Retina (tissue), 1 donor: ENCODE measurements around the gene GYS2.
"Not testable (repeated sequence)": the region's sequence is repeated elsewhere in the genome, so short reads cannot be mapped to it uniquely, and the experiment has no call there.

Experiments used
- DNase-seq: peaks from one replicate; pipeline ENCODE4 v3.0.0-alpha.2; 2016

GYS2 gene

GRCh38 chr12:21599143-21599999 lies 5.3 kb downstream of the GYS2 start:
- no peak for DNase-seq

- DNase-seq, result no peak
Measured at GRCh38 chr12:21598651-21599050, 6.0 kb downstream of the GYS2 start.

GRCh38 chr12:21595356-21595755 lies 9.3 kb downstream of the GYS2 start:
- DNase-seq, result not testable (repeated sequence)

GRCh38 chr12:21585485-21585884 lies 19.2 kb downstream of the GYS2 start:
- no peak for DNase-seq

- not testable (repeated sequence) for DNase-seq
Measured at GRCh38 chr12:21584403-21585182, 20.1 kb downstream of the GYS2 start.

GRCh38 chr12:21583587-21583986 lies 21.1 kb downstream of the GYS2 start:
- DNase-seq, result no peak

GRCh38 chr12:21580748-21581516 lies 23.7 kb downstream of the GYS2 start:
- DNase-seq, result no peak

GRCh38 chr12:21577516-21577915 lies 27.1 kb downstream of the GYS2 start:
- DNase-seq, result no peak

- DNase-seq, result no peak
Measured at GRCh38 chr12:21576431-21576830, 28.2 kb downstream of the GYS2 start.

- DNase-seq, result no peak
Measured at GRCh38 chr12:21573733-21574358, 30.8 kb downstream of the GYS2 start.

GRCh38 chr12:21571046-21571445 lies 33.6 kb downstream of the GYS2 start:
- no peak for DNase-seq

GRCh38 chr12:21568115-21568514 lies 36.5 kb downstream of the GYS2 start:
- DNase-seq, result no peak

- DNase-seq, result no peak
Measured at GRCh38 chr12:21566907-21567394, 37.7 kb downstream of the GYS2 start.

GRCh38 chr12:21566223-21566906 lies 38.3 kb downstream of the GYS2 start:
- no peak for DNase-seq

GRCh38 chr12:21562859-21563258 lies 41.8 kb downstream of the GYS2 start:
- no peak for DNase-seq

- no peak for DNase-seq
Measured at GRCh38 chr12:21561158-21561557, 43.5 kb downstream of the GYS2 start.

- no peak for DNase-seq
Measured at GRCh38 chr12:21559855-21560569, 44.6 kb downstream of the GYS2 start.

GRCh38 chr12:21558100-21558679 lies 46.5 kb downstream of the GYS2 start:
- DNase-seq, result no peak

GRCh38 chr12:21553329-21553675 lies 51.3 kb downstream of the GYS2 start:
- DNase-seq, result no peak

- no peak for DNase-seq
Measured at GRCh38 chr12:21552635-21553328, 51.9 kb downstream of the GYS2 start.
